NCI-H526 (cell line): ENCODE data around the gene SNAP25.

Experiments used
- DNase-seq, 2 experiments: peaks; one replicate each; lab custom pipeline; 2025; lab: John Stamatoyannopoulos, UW

SNAP25 gene

DNA sequence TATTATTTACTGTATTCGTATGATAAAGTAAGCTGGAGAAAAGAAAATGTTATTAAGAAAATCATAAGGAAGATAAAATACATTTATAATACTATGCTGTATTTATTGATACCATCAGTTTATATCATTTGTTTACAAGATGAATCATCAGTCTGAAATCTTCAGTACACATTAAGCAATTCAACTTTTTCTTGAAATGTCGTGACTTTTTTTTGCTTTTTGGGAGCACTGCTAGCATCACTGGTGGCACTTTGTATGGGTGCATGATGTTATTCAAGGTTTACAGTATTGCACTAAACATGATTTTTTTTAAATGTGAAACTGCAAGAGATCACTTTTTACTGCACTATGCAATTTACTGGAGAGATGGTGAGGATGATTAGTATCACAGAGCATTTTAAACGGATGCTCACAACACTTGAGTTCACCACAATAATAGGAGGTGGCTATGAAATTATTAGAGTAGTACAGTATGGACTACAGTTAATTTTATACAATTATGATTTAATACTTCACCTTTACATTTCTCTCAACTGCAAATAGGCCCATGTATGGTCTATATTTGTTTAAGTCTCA is 85.9 kb downstream of the SNAP25 start:
- DNase-seq, result no peak

- DNase-seq, result no peak
These were observed 88.1 kb downstream of the SNAP25 start for GRCh38 chr20:10306440-10307358.

GRCh38 chr20:10307359-10307735 is 88.7 kb downstream of the SNAP25 start:
- no peak for DNase-seq

- DNase-seq, result no peak
These were observed 90.0 kb downstream of the SNAP25 start for GRCh38 chr20:10308652-10309051.

GRCh38 chr20:10309326-10309725 is 90.7 kb downstream of the SNAP25 start:
- DNase-seq, result no peak

DNA sequence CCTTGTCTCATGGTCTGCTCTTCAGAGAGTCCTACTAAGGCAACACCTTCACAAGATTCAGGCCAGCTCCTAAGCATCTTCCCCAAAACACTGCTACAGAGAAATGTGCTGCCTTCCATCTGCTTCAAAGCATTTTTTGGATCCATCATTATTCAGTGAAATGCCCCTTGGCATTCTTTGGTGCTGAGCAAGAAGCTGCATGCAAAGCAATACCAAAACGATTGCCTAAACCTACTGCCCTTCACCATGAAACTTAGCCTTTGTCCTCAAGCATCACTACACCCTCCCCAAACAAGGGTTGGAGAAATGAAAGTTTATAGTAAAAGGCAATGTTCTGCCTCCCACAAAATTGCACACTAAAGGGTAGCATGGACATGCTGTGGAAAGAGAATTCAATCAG is 93.5 kb downstream of the SNAP25 start:
- no peak for DNase-seq

DNA sequence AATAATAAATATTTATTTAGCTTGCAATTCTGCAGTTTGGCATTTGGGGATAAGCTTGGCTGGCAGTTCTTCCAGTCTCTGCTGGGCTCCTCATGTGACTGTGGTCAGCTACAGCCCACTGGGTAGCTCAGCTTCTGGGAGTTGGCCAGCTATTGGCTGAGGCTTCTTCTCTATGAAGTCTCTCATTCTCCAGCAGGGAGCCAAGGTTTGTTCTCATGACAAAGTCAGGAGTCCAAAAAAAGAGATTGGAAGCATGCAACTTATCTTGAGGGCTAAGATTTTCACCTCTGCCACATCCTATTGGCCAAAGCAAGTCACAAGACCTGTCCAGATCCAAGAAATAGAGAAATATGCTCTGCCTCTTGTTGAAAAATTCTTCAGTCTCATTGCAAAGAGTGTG is 94.6 kb downstream of the SNAP25 start:
- DNase-seq, result no peak

GRCh38 chr20:10313701-10314100 is 95.1 kb downstream of the SNAP25 start:
- no peak for DNase-seq

DNA sequence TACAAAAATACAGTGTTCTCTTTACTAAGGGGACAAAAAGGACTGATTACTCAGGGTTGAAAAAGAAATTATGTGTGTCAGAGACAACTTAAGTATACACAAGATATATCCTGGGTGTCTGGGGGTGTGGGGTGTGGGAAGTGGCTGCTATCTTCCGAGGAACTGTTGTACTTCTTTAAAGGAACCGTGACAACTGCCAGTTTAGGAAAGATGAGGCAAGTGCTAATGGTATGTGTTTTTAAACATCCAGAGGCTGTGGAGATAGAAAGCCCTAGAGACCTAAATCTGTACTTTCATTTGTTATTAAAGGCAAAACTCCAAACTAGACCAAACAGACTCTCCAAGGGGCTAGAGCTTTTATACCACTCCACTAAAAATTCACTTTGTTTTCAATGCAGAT is 95.6 kb downstream of the SNAP25 start:
- DNase-seq, result no peak

DNA sequence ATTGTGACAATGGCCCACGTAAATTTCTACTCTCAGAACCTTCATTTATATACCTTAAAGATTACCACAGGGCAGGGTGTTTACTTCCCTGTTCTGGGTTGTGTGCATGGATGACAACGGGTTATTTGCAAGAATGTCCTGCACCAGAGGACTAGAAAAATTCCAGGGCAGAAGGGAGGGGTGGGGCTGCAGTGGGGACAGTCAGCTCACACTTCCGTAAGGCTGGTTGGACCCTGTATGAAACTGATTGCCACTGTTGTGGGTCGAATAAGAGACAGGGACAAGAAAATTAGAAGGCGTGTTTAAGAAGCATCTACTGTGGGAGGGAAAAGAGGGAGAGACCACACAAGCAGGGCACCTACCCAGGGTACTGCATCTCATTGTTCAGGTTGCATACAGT is 96.5 kb downstream of the SNAP25 start:
- DNase-seq, result no peak

GRCh38 chr20:10316582-10316981 is 98.0 kb downstream of the SNAP25 start:
- DNase-seq, result peak; percentile 29 to 73

DNA sequence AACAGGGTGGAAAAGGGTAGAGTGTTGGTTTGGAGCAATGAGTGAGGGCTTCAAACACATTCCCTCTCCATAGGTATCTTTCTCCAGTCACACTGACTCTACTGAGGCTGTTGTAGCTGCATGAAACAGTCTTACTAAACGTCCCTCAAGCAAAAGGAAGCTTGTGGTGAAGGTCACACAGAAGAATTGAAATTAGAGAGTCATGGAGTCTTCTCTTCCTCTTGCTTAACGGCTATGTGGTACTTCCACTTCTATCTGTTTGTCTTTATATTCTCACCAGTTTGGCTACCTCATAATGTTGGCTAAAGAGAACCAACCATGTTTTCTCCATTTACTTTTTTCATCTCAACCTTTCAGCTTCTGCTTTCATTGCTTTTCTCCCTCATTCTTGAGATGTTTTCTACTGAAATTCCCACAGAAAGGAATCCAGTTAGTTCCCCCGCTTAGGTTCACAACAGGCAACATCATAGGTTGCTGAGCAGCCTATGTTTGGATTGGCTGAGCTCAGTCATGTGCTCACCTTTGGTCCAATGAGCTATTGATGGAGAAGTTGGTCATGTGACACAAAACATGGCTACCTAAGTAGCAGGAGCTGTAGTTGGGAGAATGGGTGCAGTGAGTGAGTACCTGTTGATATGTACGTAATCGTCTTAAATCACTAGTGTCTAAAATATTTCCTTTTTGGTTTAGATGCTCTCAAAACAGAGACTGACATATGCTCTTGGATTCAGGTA is 99.8 kb downstream of the SNAP25 start:
- DNase-seq, result no peak

- no peak for DNase-seq
These were observed 101.2 kb downstream of the SNAP25 start for GRCh38 chr20:10319855-10320254.

- no peak for DNase-seq
These were observed 102.6 kb downstream of the SNAP25 start for GRCh38 chr20:10321138-10321717.

- no peak for DNase-seq
These were observed 103.7 kb downstream of the SNAP25 start for GRCh38 chr20:10322073-10323012.

DNA sequence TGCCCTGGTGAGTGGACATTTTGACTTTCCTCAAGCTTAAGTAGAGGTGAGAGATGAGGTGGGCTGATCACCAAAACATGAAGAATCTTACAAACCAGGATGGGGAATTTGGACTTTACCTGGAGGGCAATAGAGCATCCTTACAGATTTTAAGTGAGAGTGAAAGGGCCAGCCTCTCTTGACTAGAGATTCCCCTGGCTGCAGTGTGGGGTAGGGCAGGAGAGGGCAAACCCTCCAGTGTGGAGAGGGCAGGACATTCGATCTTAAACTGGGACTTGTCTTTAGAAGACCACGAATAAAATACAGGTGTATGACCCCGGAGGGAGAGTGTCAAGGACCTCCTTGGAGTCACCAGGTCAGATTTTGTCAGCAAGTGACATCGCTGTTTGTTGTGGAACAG is 105.1 kb downstream of the SNAP25 start:
- DNase-seq, result no peak

DNA sequence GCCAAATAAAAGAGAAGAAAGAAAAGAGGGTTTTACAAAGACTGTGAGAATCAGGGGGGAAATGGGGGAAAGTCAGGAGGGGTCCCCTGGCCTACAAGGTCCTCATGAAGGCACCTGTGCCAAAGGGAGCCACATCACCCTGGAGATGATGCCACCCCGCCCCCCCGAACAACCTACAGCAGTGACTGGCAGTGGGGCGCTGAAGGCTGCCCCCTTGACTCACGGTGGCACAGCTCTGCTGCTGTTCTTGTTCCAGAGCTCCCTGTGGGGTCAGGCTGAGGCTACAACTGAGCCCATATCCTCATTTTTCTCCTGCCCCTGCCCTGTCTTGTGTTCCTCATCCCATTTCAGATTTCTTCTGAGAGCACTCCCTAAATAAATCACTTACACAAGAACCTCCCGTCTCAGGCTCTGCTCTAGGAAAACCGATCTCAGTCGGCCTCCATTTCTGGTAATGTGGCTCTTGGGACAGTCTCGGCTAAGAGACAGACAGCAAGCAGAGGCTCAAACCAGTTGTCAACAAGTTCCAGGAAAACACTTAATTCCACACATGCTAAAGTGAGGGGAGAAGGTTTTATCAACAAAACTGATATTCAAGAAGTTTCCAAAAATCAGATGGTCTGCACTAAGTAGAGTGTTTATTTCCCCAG is 105.7 kb downstream of the SNAP25 start:
- DNase-seq, result no peak

DNA sequence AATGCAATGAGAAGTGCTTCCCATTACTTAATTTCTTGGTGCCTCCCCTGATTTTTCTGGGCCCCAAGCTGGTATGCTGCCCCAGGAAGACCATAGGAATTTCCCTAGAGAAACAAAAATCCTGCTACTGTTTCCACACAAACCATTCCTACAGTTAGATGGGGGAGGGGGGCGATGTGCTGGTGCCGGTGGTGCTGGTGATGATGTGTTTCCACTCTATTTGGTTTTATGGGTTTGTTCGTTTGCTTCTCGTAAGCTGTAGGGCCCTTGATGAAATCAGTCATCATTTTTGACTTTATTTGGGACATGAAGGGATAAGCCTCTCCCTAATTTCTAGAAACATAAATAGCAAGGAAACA is 110.2 kb downstream of the SNAP25 start:
- peak in 1 of 2 experiments; percentile 16 for DNase-seq

- DNase-seq, result no peak
These were observed 110.9 kb downstream of the SNAP25 start for GRCh38 chr20:10329387-10330005.

GRCh38 chr20:10330071-10330470 is 111.4 kb downstream of the SNAP25 start:
- DNase-seq, result no peak
